Measurements from ENCODE around the gene TDRD5. TPM values are rescaled to one million over a fixed set of nuclear protein-coding genes. Genes with fewer than 3 reads are reported as not detected.

The TDRD5 gene
- polyA plus RNA-seq, 1 donor (not counting 4 experiments of a cell fraction or from before 2014, with no cell fraction given): not detected

DNA sequence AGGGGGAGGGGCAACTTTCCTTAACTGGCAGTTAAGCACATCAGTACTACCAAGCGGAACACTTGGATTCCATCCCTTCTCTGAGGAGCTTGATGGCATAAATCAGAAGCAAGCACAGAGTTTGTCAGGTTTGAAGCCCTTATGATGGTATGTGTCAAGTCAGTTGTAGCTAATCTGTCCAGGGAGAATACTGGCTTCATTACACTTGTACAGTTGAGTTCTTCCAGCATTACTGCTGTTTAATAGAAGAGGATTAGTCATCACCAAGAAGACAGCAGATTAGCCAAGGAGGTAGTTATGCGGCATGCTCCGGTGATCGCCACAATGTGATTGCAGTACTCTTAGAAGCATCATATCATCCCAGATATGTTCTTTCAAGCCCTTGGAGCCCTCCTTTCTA is 2.1 kb upstream of the TDRD5 start:
- Histone ChIP-seq H3K79me2 (ENCODE audit: control insufficient read depth, insufficient read depth, low read length) (no peaks in the 10 kb centered on the region), H2AFZ (ENCODE audit: control insufficient read depth, low read length) (no peak overlapping the region), H3K9me1 (ENCODE audit: control insufficient read depth, extremely low read depth, insufficient read depth, low read length) (no peaks in the 10 kb centered on the region), H3K4me1 (ENCODE audit: control insufficient read depth, extremely low read depth, insufficient read depth, low read length) (no peaks in the 10 kb centered on the region), H3K36me3 (ENCODE audit: control insufficient read depth in 2 of 2, extremely low read depth in 1 of 2, insufficient read depth in 2 of 2, low read length in 2 of 2) (no peaks in the 10 kb centered on the region), H3K9ac (ENCODE audit: control insufficient read depth, extremely low read depth, insufficient read depth, low read length) (no peak overlapping the region), H3K27me3 (ENCODE audit: control insufficient read depth, extremely low read depth, insufficient read depth, low read length) (peaks cover 49% of the 10 kb centered on the region), H3K4me2 (ENCODE audit: control insufficient read depth, extremely low read depth, insufficient read depth, low read depth, low read length) (no peak overlapping the region), H3K27ac (ENCODE audit: control insufficient read depth, insufficient read depth, low read length) (no peak overlapping the region), H3K4me3 (ENCODE audit: control insufficient read depth in 2 of 3, extremely low read depth in 1 of 3, insufficient read depth in 2 of 3, low read depth in 1 of 3, low read length in 3 of 3) (no peak overlapping the region), H3K9me3 (ENCODE audit: control insufficient read depth, low read depth, low read length) (no peaks in the 10 kb centered on the region), H4K20me1 (ENCODE audit: control insufficient read depth, extremely low read depth, insufficient read depth, low read length) (no peaks in the 10 kb centered on the region)
- DNase-seq (ENCODE audit: low read depth, low spot score) (no peak), FAIRE-seq (no peak)
- dilution Hi-C loops (cut with MboI; ENCODE audit: extremely low pct_ligation_motif_present, low sequenced_read_pairs): no loop called here
- no peak for TF ChIP-seq EZH2 (IDR thresholded peaks at IDR 0.05; ENCODE audit: low read length)
- TF ChIP-seq, protein P1, sequence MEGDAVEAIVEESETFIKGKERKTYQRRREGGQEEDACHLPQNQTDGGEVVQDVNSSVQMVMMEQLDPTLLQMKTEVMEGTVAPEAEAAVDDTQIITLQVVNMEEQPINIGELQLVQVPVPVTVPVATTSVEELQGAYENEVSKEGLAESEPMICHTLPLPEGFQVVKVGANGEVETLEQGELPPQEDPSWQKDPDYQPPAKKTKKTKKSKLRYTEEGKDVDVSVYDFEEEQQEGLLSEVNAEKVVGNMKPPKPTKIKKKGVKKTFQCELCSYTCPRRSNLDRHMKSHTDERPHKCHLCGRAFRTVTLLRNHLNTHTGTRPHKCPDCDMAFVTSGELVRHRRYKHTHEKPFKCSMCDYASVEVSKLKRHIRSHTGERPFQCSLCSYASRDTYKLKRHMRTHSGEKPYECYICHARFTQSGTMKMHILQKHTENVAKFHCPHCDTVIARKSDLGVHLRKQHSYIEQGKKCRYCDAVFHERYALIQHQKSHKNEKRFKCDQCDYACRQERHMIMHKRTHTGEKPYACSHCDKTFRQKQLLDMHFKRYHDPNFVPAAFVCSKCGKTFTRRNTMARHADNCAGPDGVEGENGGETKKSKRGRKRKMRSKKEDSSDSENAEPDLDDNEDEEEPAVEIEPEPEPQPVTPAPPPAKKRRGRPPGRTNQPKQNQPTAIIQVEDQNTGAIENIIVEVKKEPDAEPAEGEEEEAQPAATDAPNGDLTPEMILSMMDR (optimal IDR thresholded peaks at IDR 0.05 in 1 of 3, IDR thresholded peaks at IDR 0.05 in 1 of 3, conservative IDR thresholded peaks at IDR 0.05 in 1 of 3; ENCODE audit: extremely low read depth in 1 of 3, insufficient read depth in 2 of 3, low read length in 3 of 3): no peak

- no peak overlapping the region for H3K4me2 ChIP-seq (ENCODE audit: control insufficient read depth, extremely low read depth, insufficient read depth, low read depth, low read length)
- H3K9me1 ChIP-seq (ENCODE audit: control insufficient read depth, extremely low read depth, insufficient read depth, low read length): no peaks in the 10 kb centered on the region
- H3K27ac ChIP-seq (ENCODE audit: control insufficient read depth, insufficient read depth, low read length): no peak overlapping the region
- H2AFZ ChIP-seq (ENCODE audit: control insufficient read depth, low read length): no peak overlapping the region
- TF ChIP-seq, protein P1 (optimal IDR thresholded peaks at IDR 0.05 in 1 of 3, IDR thresholded peaks at IDR 0.05 in 1 of 3, conservative IDR thresholded peaks at IDR 0.05 in 1 of 3; ENCODE audit: extremely low read depth in 1 of 3, insufficient read depth in 2 of 3, low read length in 3 of 3): no peak
- no peak for FAIRE-seq
- no peaks in the 10 kb centered on the region for H4K20me1 ChIP-seq (ENCODE audit: control insufficient read depth, extremely low read depth, insufficient read depth, low read length)
- H3K4me1 ChIP-seq (ENCODE audit: control insufficient read depth, extremely low read depth, insufficient read depth, low read length): no peaks in the 10 kb centered on the region
- H3K4me3 ChIP-seq (ENCODE audit: control insufficient read depth in 2 of 3, extremely low read depth in 1 of 3, insufficient read depth in 2 of 3, low read depth in 1 of 3, low read length in 3 of 3): no peak overlapping the region
- H3K27me3 ChIP-seq (ENCODE audit: control insufficient read depth, extremely low read depth, insufficient read depth, low read length): peaks cover 43% of the 10 kb centered on the region
- DNase-seq (ENCODE audit: low read depth, low spot score): no peak
- H3K79me2 ChIP-seq (ENCODE audit: control insufficient read depth, insufficient read depth, low read length): no peaks in the 10 kb centered on the region
- no peaks in the 10 kb centered on the region for H3K9me3 ChIP-seq (ENCODE audit: control insufficient read depth, low read depth, low read length)
- H3K9ac ChIP-seq (ENCODE audit: control insufficient read depth, extremely low read depth, insufficient read depth, low read length): no peak overlapping the region
- dilution Hi-C loops (cut with MboI; ENCODE audit: extremely low pct_ligation_motif_present, low sequenced_read_pairs): no loop called here
- no peaks in the 10 kb centered on the region for H3K36me3 ChIP-seq (ENCODE audit: control insufficient read depth in 2 of 2, extremely low read depth in 1 of 2, insufficient read depth in 2 of 2, low read length in 2 of 2)
Observed at GRCh38 chr1:179590671-179591070, 961 bp upstream of the TDRD5 start.

Measured in keratinocyte (primary cell).